Glomerular visceral epithelial cell (primary cell): ENCODE data around the gene ADGB.
A peak's percentile ranks its signal among the peaks of the same experiment; 100 is the strongest.
"Not testable (repeated sequence)": the region's sequence is repeated elsewhere in the genome, so short reads cannot be mapped to it uniquely, and the experiment has no call there.

Source experiments
- DNase-seq: peaks from one replicate; pipeline ENCODE4 v3.0.0-alpha.2; 2016; ENCODE audit errors: extremely low spot score

ADGB gene

DNA sequence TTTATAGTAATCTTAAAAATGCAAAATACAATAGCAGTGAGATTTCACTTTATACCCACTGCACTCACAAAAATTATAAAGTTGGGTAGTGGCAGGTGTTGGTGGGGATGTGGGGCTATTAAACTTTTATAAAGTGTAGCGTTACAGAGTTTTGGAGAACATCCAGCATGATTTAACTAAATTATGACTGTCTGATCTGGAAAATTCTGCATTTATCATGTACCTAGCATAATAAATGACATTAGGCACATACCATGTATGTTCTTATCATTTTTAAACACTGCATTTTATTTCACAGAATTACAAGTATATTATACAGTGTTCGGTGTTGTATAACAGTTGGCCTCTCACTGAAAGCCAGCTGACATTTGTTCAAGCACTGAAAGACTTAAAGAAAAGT lies 169.9 kb downstream of the ADGB start:
- DNase-seq = no peak

- no peak for DNase-seq
These were observed 171.6 kb downstream of the ADGB start for GRCh38 chr6:146770275-146770964.

- no peak for DNase-seq
These were observed 172.4 kb downstream of the ADGB start for GRCh38 chr6:146770965-146771735.

- no peak for DNase-seq
These were observed 176.4 kb downstream of the ADGB start for GRCh38 chr6:146775220-146775619.

DNA sequence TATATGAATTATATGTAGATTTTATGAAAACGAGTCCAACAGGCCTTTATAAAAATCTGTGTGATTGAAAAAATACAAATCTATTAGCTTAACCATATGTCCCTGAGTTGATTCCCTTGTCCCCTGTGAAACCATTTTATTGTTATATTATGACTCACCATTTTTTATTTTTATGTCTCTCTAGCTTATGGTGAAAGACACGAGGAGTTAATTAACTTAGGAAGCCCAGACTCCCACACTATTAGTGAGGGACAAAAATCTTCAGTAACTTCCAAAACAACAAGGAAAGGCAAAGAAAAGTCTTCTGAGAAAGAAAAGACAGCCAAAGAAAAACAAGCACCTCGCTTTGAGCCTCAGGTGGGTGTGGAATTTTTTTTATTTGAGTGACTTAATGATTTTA lies 183.1 kb downstream of the ADGB start:
- DNase-seq = no peak

DNA sequence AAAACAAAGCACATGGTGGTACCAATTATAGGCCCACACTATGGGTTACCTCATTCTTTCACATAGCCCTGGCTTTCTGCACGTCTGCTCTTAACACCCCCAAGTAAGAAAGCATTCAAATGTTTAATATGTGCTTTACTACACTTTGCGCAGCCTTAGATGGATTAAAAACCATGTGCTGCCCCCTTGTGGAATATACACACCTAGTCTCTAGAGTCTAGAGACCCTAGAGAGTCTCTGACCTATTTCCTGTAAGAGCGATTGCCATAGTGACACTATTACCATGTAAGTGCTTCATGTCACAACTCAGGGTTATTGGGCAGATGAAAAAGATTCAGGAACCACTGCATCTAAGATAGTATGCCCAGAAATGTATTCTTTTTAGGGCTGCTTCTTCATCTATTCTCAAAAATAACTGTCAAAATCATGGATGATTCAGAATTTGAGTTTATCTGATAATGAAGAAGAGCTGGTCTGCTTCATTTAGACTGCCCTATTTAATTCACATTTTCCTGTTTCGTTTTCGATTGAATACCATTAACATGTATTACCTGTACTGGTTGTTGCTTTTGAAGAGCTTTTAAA lies 186.3 kb downstream of the ADGB start:
- DNase-seq = peak; percentile 22

DNA sequence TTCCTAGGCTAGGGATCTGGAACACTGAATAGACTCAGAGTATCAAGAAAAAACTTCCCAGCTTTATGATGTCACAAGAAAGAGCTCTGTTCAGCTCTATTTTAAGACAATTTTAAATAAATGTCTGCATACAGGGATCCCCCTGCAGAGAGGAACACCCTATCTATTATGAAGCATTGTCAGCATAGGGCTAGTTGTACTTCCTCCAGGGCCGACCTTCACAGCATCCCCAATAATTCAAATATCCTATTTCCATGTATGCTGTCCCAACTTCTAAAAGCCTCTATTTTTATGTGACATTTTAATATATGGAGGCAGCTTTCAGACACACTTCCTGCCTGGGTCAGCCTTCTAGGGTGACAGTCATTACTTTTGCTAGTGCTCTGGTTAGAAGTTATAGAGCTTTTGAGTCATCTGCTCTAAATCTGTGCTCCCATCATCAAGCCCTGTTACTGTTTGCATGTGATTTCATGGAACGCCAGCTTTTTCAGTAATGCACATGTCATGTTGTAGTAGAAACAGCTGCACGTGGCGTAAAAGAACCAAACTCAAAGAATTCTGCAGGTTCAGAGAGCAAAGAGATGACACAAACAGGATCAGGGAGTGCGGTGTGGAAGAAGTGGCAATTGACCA lies 189.2 kb downstream of the ADGB start:
- DNase-seq = no peak

DNA sequence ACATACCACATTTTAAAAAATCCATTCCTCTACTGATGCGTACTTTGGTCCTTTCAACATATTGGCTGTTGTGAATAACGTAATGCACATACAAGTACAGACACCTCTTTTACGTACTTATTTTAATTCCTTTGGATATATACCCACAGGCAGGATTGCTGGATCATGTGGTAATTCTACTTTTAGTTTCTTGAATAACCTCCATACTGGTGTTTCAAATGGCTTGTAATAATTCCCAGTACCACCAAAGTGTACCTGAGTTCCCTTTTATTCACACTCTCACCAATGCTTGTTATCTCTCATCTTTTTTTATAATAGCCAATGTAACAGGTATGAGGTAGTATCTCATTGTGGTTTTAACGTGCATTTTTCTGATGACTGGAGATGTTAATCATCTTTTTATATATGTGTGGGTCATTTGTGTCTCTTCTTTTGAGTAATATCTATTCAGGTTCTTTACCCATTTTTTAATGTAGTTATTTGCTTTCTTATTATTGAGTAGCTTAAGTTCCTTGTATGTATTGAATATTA lies 191.9 kb downstream of the ADGB start:
- no peak for DNase-seq

DNA sequence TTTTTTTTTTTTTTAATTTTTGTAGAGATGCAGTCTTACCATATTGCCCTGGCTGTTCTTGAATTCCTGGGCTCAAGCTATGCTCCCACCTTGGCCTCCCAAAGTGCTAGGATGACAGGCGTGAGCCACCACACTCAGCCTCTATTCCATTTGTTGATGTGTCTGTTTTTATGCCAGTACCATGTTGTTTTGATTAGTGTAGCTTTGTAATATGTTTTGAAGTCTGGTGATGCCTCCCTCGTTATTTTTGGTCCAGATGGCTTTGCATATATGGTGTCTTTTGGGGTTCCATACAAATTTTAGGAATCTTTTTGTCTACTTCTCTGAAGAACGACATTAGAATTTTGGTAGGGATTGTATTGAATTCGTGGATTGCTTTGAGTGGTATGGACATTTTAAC lies 193.2 kb downstream of the ADGB start:
- DNase-seq = no peak

DNA sequence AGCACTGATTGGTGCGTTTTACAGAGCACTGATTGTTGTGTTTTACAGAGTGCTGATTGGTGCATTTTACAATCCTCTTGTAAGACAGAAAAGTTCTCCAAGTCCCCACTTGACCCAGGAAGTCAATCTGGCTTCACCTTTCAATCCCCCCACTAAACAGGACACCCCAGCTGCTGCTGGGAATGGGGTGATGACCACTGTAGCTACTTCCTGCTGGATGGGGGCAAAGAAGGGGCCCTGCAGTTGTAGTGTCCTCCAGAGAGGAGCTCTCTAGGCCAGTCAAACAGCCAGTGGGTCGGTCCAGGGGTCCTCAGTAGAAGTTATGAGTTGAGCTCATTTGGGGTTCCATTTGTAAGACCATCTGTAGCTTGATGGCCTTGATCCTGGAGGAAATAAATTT lies 194.4 kb downstream of the ADGB start:
- not testable (repeated sequence) for DNase-seq

DNA sequence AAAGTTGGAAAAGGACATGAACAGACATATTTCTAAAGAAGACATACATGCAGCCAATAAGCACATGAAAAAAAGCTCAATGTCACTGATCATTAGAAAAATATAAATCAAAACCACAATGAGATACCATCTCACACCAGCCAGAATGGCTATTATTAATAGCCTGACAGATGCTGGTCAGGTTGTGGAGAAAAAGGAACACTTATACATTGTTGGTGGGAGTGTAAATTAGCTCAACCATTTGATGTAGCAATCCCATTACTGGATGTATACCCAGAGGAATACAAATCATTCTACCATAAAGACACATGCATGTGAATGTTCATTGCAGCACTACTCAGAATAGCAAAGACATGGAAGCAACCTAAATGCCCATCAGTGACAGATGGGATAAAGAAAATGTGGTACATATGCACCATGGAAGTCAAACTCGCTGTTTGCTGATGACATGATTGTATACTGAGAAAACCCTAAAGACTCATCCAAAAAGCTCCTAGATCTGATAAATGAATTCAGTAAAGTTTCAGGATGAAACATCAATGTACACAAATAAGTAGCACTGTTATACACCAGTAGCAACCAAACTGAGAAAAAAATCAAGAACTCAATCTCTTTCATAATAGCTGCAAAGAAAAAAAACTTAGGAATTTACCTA lies 196.8 kb downstream of the ADGB start:
- no peak for DNase-seq

DNA sequence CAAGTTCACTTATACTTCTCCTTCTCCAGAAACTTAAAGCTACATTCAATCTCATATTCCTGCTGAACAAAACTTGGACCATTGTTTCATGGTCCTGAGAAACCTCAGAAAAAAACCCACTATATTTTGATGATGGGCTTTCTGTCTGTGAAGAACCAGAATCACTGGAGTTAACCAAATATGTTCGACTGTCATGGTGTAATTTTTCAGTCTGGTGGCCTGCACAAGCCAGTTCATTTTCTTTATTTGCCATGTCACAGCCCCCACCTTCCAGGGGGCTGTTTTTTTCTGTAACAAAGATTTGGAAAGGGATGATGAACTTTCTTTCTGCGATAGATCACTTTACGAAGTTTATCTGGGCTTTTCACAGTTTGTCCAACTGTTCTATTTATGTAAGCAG lies 204.4 kb downstream of the ADGB start:
- DNase-seq = not testable (repeated sequence)

DNA sequence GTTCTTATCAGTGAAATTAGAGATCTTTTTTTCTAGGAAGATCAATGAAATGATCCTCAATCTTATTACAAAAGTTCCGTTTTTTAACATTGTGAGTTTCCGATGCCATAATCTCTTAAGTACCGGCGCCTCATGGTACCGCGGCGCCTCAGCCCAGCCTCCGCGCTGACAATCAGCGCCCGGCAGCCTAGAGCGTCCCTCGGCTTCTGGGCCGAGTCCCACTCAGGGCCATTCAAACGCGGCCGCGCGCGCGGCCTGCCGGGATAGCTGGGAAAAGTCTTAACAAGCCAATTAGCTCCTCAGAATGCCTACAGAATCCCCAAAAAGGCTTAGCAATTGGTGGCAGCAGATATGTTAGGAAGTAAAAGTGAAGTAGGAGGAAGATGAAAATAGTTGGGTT lies 204.8 kb downstream of the ADGB start:
- DNase-seq = no peak

- DNase-seq = no peak
These were observed 207.0 kb downstream of the ADGB start for GRCh38 chr6:146805546-146806325.

- DNase-seq = not testable (repeated sequence)
These were observed 210.2 kb downstream of the ADGB start for GRCh38 chr6:146809014-146809413.

DNA sequence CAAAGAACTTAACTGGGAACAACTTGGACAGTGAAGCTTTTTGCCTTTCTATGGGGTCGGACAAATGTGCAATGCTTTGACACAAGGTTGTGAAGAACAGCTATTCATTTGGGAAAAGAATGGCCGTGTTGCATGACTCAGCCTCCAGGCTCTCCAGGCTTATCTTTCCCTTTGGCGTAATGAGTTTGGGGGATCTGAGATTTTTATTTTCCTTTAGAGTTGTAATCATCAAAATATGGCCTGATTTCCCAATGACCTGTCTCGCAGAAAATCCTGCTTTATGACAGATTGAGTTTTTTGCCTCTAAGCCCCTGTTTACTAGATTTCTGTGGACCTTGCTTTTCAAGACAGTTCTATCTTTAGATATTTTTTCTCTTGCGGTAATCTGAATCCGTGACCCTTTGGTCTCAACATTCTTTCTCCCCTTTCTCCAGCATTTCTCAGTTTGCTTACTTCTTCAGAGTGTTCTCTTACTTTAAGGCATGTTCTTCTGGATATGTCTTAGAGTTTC lies 214.1 kb downstream of the ADGB start:
- not testable (repeated sequence) for DNase-seq

- no peak for DNase-seq
These were observed 214.8 kb downstream of the ADGB start for GRCh38 chr6:146813554-146813953.

DNA sequence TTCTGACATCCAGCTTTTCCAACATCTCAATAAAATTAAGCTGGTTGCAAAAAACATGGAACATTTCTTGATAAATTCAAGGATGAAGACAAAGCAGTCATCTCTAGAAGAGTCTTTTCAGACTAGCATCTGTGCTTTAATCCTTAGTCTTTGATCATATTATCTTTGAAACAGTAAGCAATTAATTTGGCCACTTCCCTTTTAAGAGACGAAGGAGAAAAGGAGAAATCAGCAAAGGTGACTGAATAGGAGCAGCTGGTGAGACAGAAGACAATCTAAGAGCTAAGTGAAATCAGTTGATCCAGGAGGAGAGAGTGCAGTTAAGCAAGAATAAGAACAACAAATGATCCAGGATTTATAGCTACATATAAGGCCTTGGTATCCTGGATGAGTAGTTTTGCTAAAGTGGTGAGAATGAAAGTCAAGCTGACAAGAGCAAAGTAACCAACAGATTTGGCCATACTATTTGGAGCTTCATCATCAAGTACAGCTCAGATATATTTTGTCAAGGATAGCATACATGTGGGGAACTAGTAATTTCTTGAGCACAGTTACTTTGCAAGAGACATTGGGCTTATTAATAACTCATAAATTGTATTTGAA lies 215.5 kb downstream of the ADGB start:
- DNase-seq = no peak

DNA sequence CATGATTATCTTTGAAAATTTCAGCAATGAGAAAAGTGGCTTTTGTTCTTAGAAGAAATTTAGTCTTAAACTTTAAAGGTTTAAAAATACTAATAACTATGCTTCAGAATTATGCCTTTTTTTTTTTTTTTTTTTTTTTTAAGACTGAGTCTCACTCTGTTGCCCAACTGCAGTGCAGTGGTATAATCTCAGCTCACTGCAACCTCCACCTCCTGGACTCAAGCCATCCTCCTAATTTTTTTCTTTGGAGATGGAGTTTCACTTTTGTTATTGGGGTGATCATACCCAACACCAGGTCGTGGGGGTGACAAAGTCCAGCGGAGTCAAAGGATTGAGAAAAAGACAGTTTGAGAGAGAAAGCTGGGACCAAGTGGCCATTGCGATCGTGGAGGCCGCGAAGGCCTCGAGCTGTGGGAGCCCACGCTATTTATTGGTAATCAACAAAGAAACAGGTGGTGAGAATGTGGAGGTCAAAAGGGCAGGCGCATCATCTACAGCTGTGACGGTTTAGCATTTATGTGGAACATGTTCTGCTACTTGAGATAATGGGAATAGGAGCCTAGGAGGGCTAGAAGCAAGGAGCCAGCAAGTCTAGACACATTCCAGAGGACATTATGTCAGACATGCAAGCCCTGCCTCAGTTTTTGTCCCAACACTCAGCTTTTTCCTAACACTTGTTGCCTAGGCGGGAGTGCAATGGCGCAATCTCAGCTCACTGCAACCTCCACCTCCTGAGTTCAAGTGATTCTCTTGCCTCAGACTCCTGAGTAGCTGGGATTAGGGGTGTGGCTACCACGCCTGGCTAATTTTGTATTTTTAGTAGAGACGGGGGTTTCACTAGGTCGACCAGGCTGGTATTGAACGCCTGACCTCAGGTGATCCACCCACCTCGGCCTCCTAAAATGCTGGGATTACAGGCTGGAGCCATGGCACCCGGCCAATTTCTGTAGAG lies 217.0 kb downstream of the ADGB start:
- DNase-seq = not testable (repeated sequence)
